NCI-H748 (cell line): Measurements from ENCODE around the gene CENPS.

Experiments used
- DNase-seq: peaks from one replicate; lab custom pipeline; 2025; ENCODE audit not compliant: unreplicated experiment; lab: John Stamatoyannopoulos, UW

CENPS gene

DNA sequence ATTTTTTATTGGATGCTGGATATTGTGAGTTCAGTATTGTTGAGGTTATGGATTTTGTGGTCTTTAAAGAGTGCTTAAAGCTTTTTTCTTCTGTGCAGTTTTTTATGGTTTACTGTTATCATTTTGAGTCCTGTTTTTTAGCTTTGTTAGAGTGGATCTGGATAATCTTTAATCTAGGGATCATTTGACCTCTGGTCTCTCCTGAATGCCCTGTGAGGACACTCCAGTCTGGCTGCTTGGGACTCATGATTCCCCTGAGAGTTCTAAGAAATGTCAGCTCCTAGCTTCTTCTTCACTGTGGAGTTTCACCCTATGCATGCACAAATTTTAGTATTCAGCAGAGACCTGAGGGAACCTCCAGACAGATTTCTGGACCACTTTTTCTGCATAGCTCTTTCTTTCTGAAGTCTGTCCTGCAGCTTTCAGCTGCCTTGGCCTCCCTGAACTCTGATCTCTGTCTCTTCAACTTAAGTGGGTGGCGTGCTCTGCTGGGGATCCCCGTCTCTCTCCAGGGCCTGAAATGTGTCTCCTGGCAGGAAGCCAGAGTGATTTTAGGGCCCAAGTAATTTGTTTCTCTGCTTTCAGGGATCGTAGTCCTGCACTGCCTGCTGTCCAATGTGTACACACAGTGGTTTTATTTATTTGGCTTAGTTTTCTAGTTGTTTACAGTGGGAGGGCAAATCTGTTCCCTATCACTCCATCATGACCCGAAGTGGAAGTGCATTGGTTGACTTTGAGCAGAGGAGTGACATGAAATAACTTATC, 59.2 kb downstream of the CENPS start:
- no peak for DNase-seq

GRCh38 chr1:10490286-10490970, 60.2 kb downstream of the CENPS start:
- no peak for DNase-seq
